Activated T-helper 1 cell treated with anti-CD3 and anti-CD28 coated beads, Interleukin-2, amount 50 U/mL, for 16 hours (primary cell): Measurements from ENCODE around the gene PIGZ.

ENCODE experiments used
- DNase-seq, 2 donors: peaks; one replicate each; pipeline ENCODE4 v3.0.0-alpha.2; 2020; ENCODE audit warnings: low read depth in 1 of 2, low spot score in 1 of 2

PIGZ gene

DNA sequence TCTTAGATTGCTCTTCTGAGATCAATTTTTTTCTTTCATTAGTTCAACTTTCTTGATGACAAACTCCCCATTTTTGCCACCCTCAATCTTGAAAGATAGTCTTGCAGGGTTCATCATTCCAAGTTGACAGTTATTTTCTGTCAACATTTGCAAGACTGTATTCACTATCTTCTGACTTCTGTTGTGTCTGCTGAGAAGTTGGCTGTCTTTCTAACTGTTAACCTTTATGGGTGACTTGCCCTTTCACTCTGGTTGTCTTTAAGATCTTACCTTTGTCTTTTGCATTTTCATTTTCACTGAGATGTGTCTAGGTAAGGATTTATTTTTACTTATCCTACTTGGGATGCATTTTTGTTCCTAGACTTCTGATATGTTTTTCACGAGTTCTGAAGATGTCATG lies 14.6 kb upstream of the PIGZ start:
- no peak for DNase-seq

DNA sequence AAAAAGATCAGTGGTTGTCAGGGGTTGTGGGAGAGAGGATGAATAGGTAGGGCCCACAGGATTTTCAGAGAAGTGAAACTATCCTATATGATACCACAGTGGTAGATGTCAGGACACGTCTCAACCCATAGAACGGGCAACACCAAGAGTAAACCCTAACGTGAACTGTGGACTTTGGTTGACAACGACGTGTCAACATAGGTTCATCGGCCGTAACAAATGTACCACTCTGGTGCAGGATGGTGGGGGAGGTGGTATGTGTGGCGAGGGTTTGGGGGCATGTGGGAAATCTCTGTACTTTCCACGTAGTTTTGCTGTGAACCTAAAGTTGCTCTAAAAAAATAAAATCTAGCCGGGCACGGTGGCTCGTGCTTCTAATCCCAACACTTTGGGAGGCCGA lies 13.0 kb upstream of the PIGZ start:
- no peak for DNase-seq

DNA sequence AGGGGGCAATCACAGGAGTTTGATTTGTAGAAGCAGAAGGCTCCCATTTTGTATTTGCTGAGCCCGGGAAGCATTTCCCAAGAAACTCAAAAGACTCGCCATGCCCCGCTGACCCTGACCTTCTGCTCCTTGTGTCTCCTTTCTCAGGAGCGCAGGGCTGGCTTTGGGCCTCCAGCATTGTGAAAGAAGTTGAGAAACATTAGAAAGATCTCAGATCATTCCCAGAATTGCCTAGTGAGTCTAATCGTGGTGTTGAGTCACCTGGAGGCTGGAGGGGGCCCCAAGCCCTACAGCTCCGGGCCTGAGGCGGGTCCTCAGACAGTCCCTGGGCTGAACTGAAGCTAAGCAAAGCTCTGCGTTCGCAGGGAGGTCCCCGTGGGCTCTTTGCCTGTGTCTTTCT lies 10.9 kb upstream of the PIGZ start:
- no peak for DNase-seq

DNA sequence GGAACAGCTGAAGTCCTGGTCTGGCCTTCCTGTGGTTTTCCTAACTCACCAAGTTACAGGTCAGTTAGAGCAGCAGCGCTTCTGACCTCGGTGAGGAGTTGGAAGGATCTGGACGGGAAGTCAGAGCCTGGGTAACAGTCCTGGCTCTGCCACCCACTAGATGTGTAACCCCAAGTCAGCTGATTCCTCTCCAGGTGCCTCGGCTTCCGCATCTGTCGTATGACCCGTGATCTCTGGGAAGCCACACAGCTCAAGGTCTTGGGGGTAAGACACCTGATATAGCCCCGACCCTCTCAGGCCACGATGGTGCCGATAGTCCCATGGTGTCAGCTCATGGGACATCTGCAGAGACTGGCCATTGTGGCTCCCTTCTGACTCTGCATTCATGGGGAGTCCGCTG lies 8.3 kb upstream of the PIGZ start:
- DNase-seq, result no peak

DNA sequence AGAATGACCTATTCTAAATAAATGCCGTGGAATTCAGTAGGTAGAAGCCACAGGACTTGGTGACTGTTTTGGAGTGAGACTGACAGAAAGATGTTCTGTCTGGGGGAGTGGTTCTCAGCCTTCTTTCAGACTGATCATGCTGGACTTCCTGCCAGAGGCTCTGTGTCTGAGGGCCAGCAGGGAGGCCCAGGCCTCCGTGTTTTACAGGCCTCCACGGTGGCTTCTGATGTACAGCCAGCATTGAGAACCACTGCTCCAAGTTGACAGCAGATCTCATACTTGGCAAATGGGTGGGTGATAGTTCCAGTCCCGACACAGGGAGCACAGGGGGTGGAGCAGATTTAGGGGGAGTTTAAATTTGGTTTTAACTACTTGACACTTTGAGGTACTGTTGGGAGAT lies 6.7 kb upstream of the PIGZ start:
- DNase-seq, result no peak

DNA sequence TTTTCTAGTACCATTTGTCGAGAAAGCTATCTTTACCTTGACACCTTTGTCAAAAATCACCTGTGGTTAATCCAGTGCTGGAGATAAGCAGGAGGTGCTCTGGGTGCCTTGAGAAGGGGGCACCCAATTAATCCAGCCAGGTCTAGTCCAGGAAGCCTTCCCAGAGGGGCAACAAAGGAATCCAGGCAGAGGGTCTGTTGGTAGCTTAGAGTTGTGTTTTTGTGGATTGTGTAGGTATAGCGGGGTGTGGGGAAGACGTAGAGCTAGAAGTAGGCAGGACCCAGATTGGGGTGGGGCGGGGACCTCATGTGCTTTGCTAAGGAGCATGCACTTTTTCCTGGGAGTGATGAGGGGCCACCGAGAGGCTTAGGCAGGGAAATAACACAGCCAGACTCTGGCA lies 6.0 kb upstream of the PIGZ start:
- DNase-seq, result no peak

DNA sequence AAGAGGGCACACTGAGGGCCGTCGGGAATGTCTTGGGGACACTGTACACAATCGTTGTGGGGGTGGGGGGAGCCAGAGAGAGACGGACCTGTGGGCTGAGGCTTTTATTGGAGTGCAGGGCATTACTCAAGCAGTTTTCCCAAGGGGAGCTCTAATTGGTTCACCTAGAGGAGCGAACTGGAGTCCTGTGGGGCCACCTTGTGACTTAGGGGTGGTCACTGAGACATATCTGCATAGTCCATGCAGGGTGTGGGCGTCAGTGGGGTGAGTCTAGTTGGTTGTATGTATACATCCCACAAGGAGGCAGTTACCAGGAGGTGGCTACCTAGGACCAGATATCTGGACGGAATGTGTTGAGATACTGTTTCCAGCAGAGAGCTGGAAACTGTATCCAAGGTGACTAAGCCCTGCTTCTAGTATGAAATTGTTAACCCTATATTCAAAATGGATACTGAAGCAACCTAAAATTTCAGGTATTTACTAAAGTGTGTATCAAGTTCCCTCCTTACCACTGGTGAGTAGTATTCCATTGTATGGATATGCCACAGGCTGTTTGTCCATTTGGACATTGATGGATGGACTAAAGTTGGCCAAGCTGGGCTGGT lies 2.6 kb upstream of the PIGZ start:
- DNase-seq, result no peak

DNA sequence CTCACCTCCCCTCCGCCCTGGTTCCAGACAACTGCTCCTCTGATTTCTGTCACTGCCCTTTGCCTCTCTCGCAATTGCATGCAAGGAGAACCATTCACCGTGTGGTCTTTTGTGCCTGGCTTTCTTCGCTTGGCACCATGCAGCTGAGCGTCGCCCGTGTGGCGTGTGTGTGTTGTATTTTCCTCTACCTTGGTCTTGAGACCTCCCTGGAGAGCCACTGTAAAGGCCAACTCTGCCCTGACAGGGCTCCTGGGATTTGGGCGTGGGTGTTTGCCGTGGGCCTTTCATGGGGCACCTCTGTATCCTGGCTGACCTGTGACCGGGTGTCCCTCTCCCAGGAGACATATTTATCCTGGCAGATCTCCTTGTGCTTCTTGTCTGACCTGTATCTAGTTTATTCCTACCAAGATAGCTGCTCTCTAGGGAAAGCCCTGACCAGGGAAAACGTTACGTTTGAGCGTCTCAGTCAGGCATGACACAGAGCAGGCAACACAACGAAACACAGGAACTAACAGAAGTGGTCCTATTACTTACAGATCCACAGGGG lies 2.0 kb upstream of the PIGZ start:
- DNase-seq, result no peak

DNA sequence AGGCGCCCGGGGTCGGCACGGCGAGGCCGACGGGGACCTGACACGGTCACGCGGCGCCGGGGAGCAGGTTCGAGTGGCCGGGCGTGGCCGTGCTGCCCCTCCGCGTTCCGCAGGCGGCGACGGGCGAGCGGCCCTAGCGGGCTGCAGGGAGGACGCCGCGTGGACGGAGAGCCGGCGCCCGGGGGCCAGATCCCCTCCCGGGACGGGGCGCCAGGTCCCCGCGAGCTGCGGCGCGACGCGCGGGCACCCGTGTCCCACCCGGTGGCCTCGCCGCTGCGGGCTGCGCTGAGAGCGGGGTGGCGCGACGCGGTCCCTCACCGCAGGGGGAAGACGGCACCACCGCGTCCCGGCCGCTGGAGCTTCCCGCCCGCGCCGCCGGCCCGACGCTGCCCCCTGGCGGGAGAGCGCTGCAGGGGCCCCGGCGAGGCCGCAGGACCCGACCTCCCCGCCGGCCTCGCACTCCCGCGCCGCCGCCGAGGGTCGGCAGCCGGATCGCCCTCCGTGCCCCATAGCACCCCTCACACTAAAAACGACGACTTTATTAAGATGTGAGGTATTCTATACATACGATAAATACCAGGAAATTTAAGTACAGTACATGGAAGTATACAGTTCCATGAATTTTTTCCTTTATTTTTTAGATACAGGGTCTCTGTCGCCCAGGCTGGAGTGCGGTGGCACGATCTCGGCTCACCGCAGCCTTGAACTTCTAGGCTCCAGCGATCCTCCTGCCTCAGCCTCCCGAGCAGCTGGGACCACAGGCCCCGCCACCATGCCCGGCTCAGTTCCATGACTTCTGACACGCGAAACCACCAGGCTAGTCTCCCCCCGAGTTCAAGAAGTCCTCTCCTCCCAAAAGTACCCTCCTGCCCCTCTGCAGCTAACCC lies 1.3 kb upstream of the PIGZ start:
- DNase-seq, result peak; percentile 26 to 57

DNA sequence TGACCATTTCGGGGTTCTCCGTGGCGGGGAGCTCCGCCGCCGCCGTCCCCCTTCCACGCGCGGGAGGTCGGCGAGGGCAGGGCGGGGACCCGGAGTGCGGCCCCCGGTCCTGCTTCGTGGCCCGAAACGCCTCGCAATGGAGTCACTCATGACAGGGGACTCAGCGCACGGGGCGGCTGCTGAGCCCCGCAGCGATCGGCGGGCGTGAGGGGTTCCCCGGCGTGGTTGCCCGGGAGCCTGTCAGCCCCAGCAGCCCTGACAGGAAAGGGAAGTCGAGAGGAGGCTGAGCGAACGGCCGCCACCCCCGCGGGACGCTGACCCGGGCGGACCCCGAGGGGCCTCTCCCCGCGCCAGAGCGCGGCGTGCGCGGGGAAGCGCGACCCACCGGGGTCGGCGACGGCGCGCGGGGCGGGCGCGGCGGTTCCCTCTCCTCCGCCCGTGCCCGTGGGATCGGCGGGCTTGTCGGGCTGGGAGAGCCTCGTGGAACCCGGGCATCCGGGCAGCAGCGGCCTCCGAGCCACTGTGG lies 564 bp upstream of the PIGZ start:
- peak in 1 of 2 donors; percentile 20 for DNase-seq

DNA sequence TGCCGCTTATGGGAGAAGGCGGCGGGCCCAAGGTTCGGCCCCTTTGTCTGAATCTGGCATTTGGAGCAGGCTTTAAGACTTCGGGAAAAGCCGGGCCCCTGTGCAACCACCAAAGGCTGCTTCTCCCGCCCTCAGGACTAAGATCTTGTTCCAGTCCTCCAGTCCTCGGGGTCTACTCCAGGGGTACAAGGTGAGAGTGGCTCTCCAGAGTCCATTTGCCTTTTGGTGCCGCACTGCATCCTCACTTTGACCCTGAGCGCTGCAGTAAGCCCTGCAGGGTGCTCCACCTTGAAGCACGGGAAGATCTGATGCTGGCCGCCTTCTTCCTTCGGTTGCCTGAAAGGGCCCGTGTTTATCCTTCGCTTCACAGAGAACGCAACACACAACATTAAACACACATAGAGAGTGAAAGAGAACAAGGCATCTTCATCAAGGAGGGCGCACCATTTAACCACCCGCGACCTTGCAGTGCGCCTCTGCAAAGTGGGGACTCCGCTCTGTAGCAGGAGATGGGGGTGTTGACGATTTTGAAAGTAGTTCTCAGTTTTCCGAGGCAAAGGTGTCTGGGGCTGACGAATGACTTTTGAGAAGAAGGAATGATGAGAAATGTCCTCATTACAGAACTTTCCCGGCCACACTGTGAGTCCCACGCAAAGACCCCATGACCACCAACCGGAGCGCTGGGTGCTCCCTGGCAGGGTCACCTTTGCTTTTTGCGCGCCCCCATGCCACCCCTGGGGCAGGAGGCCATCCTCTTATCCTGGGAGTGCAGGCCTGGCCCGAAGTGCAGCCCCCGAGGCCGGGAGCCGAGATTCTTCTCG lies 1.0 kb downstream of the PIGZ start:
- no peak for DNase-seq

DNA sequence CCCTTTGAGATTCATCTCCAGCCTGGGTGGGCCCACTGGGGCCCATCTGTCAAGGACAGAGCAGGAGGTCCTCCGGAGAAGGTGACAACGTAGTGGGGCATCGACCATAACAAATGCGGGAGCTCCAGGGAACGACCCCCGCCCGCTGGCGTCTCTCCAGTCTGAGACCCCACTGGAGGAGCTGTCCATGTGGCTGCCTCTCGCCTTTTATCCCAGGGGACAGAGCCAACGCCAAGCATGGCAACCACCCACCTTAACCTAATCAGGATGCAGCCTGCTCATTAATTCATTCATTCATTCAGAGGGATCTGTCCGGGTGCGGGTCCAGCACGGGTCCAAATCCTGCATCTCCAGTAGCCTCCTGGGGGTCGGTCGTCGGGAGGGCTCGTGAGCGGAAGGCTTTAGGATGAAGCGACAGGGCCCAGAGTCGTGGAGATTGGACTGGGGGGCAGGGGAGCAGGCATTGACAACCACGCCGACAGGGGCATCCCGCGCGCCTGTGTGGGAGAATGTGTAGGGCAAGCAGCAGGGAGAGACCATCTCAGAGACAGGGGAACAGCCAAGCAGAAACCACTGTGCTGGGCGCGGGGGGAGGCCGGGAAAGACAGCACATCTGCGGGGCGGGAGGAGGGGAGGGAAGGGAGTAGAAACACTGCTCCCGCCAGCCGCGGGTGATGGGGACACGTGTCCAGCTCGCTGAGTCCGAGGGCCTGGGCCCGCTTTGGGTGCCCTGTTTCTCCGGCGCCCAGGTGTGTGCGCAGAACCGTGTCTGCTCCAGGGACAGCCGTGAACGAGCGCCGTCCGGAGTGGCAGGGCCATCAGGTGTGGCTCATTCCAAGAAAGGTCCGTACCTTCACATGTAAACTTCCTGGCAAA lies 1.9 kb downstream of the PIGZ start:
- DNase-seq, result no peak

DNA sequence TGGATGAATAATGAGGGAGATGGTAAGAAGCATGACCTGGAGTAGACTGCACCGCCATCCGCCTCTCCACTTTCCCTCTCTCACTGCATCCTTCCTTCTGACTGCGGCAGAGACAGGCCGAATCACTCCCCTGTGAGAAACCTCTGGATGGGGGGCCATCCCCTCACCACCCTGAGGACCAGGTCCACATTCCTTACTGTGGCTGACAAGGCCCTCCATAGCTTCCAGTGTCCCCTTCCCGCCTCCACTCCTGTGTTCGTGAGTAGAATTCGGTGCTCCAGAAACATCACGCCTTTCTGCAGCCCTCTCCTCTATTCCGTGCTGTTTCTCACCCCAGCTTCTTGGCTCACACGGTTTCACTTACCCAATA lies 2.8 kb downstream of the PIGZ start:
- no peak for DNase-seq

DNA sequence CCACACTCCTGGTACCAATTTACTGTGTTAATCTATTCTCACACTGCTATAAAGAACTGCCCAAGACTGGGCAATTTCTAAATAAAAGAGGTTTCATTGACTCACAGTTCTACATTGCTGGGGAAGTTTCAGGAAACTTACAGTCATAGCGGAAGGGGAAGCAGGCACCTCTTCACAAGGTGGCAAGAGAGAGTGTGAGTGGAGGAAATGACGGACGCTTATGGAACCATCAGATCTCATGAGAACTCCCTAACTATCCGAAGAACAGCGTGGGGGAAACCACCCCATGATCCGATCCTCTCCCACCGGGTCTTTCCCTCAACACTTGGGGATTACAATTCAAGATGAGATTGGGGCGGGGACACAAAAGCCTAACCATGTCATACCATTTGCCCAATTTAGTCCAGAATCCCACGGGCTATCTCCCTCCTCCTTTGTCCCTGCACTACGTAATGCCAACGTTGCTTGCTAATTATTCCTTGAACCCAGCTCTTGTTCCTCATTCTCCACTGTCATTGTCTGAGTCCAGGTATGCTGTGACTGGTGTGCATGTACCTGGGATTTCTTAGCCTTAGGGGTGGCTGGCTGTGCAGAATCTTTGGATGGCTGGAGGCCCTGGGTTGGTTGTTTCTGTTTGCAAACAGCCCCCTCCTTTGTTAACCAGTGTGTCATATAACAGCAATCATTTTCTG lies 3.4 kb downstream of the PIGZ start:
- no peak for DNase-seq

DNA sequence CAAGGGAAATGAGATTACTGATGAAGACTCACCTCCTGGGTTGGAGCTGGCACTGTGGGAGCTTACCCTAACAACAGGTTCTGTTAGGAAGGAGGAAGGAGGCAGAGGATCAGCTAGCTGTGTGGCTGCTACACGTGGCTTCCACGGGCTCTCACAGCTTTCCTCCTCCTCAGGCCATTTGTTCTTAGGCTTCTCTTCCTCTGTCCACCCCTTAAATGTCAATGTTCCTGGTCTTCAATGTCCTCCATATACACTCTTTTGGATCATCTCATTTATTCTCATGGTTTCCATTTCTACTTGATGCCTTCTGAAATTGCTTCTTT lies 5.0 kb downstream of the PIGZ start:
- DNase-seq, result no peak

DNA sequence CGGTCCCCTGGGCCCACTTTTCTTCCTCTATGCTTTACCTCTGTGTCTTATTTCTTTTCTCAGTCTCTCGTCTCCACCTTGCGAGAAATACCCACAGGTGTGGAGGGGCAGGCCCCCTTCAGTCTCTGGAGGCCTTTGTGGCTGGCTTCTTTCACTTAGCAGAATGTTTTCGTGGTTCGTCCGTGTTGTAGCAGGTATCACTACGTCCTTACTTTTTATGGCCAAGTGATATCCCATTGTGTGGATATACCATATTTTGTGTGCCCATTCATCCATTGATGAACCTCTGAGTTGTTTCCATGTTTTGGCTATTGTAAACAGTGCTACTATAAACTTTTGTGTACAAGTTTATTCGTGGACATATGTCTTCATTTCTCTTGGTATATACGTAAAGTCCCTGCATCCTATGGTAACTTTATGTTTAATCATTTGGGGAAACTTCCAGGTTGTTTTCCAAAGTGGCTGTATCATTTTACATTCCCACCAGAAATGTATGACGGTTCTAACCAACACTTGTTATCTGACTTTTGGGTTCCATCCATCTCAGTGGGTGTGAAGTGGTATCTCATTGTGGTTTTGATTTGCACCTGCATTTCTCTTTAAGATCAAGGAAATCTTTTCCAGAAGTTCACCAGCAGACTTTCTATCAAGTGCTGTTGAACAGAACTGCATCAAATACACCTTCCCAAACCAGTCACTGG lies 5.6 kb downstream of the PIGZ start:
- no peak for DNase-seq

DNA sequence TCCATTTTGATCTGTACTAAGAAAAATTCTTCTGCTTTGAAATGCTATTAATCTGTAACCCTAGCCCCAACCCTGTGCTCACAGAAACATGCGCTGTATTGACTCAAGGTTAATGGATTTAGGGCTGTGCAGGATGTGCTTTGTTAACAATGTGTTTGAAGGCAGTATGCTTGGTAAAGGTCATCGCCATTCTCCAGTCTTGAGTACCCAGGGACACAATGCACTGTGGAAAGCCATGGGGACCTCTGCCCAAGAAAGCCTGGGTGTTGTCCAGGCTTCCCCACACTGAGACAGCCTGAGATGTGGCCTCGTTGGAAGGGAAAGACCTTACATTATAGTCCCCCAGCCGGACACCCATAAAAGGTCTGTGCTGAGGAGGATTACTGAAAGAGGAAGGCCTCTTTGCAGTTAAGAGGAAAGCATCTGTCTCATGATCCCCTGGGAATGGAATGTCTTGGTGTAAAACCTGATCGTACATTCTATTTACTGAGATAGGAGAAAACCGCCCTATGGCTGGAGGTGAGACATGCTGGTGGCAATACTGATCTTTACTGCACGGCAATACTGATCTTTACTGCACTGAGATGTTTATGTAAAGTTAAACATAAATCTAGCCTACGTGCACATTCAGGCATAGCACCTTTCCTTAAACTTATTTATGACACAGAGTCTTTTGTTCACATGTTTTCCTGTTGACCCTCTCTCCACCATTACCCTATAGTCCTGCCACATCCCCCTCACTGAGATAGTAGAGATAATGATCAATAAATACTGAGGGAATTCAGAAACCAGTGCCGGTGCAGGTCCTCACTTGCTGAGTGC lies 6.3 kb downstream of the PIGZ start:
- no peak for DNase-seq

DNA sequence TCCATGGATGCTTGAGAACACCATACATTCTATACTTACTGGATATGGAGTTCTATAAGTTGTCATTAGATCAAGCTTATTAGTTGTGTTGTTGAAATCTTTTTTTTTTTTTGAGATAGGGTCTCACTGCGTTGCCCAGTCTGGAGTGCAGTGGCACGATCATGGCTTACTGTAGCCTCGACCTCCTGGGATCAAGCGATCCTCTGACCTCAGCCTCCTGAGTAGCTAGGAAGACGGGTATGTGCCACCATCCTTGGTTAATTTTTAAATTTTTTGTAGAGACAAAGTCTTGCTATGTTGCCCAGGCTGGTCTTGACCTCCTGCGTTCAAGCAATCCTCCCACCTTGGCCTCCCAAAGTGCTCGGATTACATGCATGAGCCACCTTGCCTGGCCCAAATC lies 13.8 kb downstream of the PIGZ start:
- DNase-seq, result no peak

DNA sequence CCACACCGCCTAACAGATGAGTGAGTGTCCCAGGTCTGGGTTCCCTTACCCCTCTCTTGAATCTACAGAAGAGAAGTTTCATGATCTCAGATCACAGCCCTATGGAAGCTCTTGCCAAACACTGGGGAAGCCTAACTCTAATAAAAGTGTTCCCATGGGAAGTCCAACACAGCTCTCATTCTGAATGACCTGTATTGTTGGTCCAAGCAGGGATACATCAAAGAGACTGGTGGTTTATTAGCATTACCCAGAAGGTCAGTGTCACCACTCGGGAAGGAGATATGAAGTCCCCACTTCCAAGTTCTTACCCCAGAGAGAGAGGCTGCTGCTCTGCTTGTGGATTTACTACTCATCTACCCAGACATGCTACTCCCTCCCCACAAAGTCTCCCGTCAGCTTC lies 17.3 kb downstream of the PIGZ start:
- no peak for DNase-seq
